Kidney (tissue), 14 donors: ENCODE data around the gene TASL. TPM values are rescaled to one million over a fixed set of nuclear protein-coding genes. Genes with fewer than 3 reads are reported as not detected.

Experiments
- DNase-seq, 5 donors: peaks; one replicate each; pipeline ENCODE4 v3.0.0-alpha.2; 2013 to 2020
- FAIRE-seq: peaks from 2 replicates; lab custom pipeline; 2012; peaks lifted over from hg19 to GRCh38; lab: Jason Lieb, UNC
- H3K27ac ChIP-seq, 2 donors: one replicate each; pipeline ENCODE4 v1.7.0; 2013; ENCODE audit warnings: low read depth in 2 of 2, low read length in 2 of 2, inconsistent platforms in 1 of 2
- H3K27me3 ChIP-seq: one replicate; pipeline ENCODE4 v1.7.1; 2013; ENCODE audit warnings: low read length, inconsistent platforms; ENCODE audit not compliant: control insufficient read depth, insufficient read depth
- H3K36me3 ChIP-seq, 3 donors: one replicate each; pipeline versions ENCODE4 v1.7.0 to v1.7.1; 2013; ENCODE audit warnings: low read length in 3 of 3, control low read depth in 1 of 3, inconsistent platforms in 1 of 3; ENCODE audit not compliant: insufficient read depth in 3 of 3, control insufficient read depth in 2 of 3
- H3K4me1 ChIP-seq, 3 donors: one replicate each; pipeline versions ENCODE4 v1.7.0 to v1.7.1; 2013; ENCODE audit warnings: low read length in 3 of 3, inconsistent platforms in 1 of 3, low read depth in 1 of 3; ENCODE audit not compliant: control insufficient read depth in 2 of 3, insufficient read depth in 2 of 3
- H3K4me3 ChIP-seq, 3 donors: one replicate each; pipeline versions ENCODE4 v1.7.0 to v1.8.1; 2013; ENCODE audit warnings: low read length in 3 of 3, control low read depth in 1 of 3, inconsistent platforms in 1 of 3
- H3K9ac ChIP-seq, 3 donors: one replicate each; pipeline versions ENCODE4 v1.7.0 to v1.7.1; 2013; ENCODE audit warnings: low read length in 3 of 3, control low read depth in 1 of 3, inconsistent platforms in 1 of 3
- H3K9me3 ChIP-seq, 3 donors: one replicate each; pipeline versions ENCODE4 v1.7.0 to v1.7.1; 2013; ENCODE audit warnings: low read length in 3 of 3, control low read depth in 1 of 3, inconsistent platforms in 1 of 3; ENCODE audit not compliant: control insufficient read depth in 2 of 3, insufficient read depth in 1 of 3
- CTCF ChIP-seq: IDR thresholded peaks from 3 replicates; pipeline ENCODE4 v1.5.1; 2012; ENCODE audit warnings: mild to moderate bottlenecking, moderate library complexity, borderline replicate concordance; ENCODE audit not compliant: insufficient read depth; ENCODE audit errors: extremely low read depth
- intact Hi-C: fragments of 100-400 bp; cut with DNase I; formaldehyde crosslinking; loops from one replicate; pipeline ENCODE4 v1.11.1; 2022
- polyA plus RNA-seq: library from polyadenylated mRNA; stranded (reverse); fragments of 350-450 nt; fragmentation: Illumina TruSeq; extraction: RNeasy Lipid Tissue Mini Kit (QIAGEN cat#74804); gene quantifications from one replicate; pipeline ENCODE4 v1.2.3, GENCODE V29; 2014; ENCODE audit warnings: low read depth, low replicate concordance; ENCODE audit not compliant: insufficient read depth
- total RNA-seq: library from RNA; stranded (reverse); fragmentation: NEBNext Ultra II Directional; extraction: Animal tissue kit (Norgen Biotek cat#: 25700); gene quantifications from one replicate; pipeline ENCODE4 v1.2.1, GENCODE V29; 2021
- donor health status: control.
- donor health status: control.
- donor health status: control.
- donor health status: control.
- donor health status: control.
- donor health status: DM: yes; HTN: yes; CAD: no.
- donor health status: Normal renal cell carcinoma (clear cell type).

TASL gene
- total and polyA plus RNA-seq, 2 donors from 2014 or later = 0.22 to 1.8 TPM

GRCh38 chrX:30589146-30589888 lies 11.8 kb upstream of the TASL start:
- no peak overlapping the region for H3K4me3 ChIP-seq
- H3K9me3 ChIP-seq = no peaks in the 10 kb centered on the region
- no peaks in the 10 kb centered on the region for H3K4me1 ChIP-seq
- DNase-seq (no peak), FAIRE-seq (no peak)
- H3K36me3 ChIP-seq = no peaks in the 10 kb centered on the region
- no peak overlapping the region for H3K27ac ChIP-seq
- no peak for TF ChIP-seq CTCF
- intact Hi-C loops = no loop called here
- no peaks in the 10 kb centered on the region for H3K27me3 ChIP-seq
- H3K9ac ChIP-seq = no peak overlapping the region

GRCh38 chrX:30586516-30586915 lies 8.9 kb upstream of the TASL start:
- TF ChIP-seq CTCF = no peak
- Histone ChIP-seq H3K36me3 (no peaks in the 10 kb centered on the region), H3K9ac (no peak overlapping the region), H3K4me1 (no peaks in the 10 kb centered on the region), H3K27ac (no peak overlapping the region), H3K9me3 (no peaks in the 10 kb centered on the region), H3K27me3 (no peaks in the 10 kb centered on the region), H3K4me3 (no peak overlapping the region)
- DNase-seq (no peak), FAIRE-seq (no peak)
- intact Hi-C loops = no loop called here

- no peak overlapping the region for H3K4me3 ChIP-seq
- no peak for FAIRE-seq
- no peak for TF ChIP-seq CTCF
- intact Hi-C loops = no loop called here
- no peak for DNase-seq
- no peaks in the 10 kb centered on the region for H3K9me3 ChIP-seq
- H3K36me3 ChIP-seq = no peaks in the 10 kb centered on the region
- no peak overlapping the region for H3K27ac ChIP-seq
- H3K4me1 ChIP-seq = no peaks in the 10 kb centered on the region
- H3K9ac ChIP-seq = no peak overlapping the region
- no peaks in the 10 kb centered on the region for H3K27me3 ChIP-seq
Measured at GRCh38 chrX:30582664-30583063, 5.1 kb upstream of the TASL start.
